ENCODE results near the gene NTSR2.

- TF ChIP-seq POLR2A (IDR thresholded peaks at IDR 0.05) (no peak), CTCF (IDR thresholded peaks at IDR 0.05) (no peak)
These were observed 8.0 kb downstream of the NTSR2 start for GRCh38 chr2:11661891-11662435.

Data from right lobe of liver (tissue), 4 donors.